GM04504 (cell line): ENCODE measurements around the gene PREX1.

Experiments
- DNase-seq: peaks from one replicate; pipeline ENCODE4 v3.0.0-alpha.2; 2012; ENCODE audit warnings: low read depth

The PREX1 gene

DNA sequence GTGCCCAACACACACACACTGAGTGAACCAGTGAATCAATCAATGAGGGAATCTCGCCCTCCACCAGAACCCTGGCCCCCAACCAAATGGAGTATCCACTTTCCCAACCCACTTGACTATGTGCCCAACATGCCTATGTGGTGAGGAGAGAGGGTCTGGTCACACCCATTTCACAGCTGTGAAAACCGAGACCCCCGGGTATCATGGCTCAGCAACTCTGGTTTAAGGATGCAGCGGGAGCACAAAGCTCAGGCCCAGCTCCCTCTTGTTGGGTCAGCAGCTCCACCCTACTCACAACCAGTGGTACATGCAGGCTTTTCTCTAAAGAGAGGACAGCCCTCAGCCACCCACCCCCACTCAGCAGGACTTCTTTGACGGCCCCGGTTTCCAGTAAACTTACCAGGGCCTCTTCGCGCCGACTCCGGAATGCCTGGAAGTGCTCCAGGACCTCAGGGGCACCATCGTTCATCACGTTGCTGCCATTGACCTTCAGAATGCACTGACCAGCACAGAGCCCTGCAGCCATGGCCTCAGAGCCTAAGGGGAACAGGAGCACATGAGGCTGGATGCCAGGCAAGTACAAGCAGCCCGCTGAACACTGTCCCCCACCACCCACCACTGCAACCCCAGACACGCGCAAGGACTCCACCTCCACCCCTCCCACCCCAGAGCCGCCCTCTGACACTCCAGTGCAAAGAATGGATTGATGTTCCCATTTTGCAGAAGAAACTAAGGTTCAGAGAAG, 174.7 kb downstream of the PREX1 start:
- no peak for DNase-seq

GRCh38 chr20:48651960-48652359, 175.8 kb downstream of the PREX1 start:
- DNase-seq: no peak

DNA sequence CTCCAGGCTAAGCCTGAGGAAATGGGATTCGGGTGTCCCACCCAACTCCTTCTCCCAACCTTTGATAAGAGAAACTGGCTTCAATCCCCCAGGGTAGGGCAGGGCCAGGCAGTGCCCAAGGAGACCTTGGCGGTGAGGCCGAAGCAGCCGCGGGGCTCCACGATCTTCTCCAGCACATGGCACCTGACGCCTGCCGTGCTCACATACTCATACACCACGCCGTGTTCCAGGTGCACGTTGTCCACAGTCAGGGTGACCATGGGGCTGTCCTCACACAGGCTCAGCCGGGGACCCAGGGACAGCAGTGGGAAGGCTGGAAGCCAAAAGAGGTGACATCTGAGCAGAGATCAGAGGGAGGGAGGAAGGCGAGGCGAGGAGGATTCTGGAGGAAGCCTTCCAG, 176.5 kb downstream of the PREX1 start:
- no peak for DNase-seq

- DNase-seq: no peak
Observed at GRCh38 chr20:48649868-48650267, 177.9 kb downstream of the PREX1 start.

DNA sequence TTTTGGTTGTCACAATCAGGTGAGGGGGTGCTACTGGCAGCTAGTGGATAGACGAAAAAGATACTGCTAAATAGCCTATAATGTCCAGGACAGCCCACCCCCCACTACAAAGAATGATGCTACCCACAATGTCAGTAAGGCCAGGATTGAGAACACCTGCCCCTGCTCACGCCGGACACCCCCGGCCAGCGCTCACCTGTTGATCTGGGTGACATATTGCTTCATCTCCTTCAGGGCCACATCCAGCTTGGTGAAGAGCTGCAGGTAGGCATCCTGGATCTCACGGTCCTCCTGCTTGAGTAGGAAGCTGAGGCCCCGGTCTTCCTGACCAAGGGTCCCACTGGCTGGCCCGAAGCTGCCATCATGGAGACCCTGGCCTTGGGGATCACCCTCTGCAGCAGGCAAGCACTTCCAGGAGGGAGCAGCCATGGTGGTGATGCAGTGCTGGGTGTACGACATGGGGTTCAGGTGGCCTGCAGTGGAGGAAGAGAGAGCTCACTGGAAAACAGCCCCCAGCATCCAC, 178.6 kb downstream of the PREX1 start:
- DNase-seq: no peak

DNA sequence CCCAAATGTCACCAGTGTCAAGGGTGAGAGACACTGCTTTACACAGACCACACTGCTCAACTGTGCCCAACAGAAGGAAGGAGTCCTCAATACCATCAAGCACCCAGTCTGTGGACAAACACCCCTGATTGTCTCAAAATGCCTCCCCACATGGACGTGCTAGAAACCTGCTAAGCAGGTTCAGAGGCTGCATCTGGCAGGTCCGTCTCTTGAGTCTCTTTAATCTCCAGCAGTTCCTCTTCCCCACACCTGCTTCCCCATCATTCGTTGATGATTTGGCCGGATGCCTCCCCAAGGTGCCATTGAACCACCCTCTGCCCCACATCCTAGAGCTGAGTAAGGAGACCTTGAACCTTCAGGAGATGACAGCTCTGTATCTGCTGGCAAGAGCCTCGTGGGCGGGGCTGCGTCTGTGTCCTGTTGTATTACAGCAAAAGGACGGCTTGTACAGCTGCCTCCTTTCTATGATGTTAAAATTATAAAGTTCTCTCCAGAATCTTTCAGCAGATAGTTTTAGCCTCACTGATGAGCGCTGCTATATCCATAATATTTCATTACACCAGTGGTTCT, 179.2 kb downstream of the PREX1 start:
- no peak for DNase-seq

DNA sequence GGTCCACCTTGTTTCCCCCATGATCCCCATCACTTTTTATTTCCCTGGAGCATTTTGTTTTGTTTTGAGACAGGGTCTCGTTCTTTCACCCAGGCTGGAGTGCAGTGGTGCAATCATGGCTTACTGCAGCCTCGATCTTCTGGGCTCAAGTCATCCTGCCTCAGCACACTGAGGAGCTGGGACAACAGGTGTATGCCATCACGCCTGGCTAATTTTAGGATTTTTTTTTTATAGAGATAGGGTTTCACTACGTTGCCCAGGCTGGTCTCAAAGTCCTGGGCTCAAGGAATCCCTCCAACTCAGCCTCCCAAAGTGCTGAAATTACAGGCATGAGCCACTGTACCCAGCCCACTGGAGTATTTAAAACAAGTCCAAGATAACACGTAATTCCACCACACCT, 179.9 kb downstream of the PREX1 start:
- DNase-seq: no peak

GRCh38 chr20:48645666-48646065, 182.1 kb downstream of the PREX1 start:
- DNase-seq: no peak

DNA sequence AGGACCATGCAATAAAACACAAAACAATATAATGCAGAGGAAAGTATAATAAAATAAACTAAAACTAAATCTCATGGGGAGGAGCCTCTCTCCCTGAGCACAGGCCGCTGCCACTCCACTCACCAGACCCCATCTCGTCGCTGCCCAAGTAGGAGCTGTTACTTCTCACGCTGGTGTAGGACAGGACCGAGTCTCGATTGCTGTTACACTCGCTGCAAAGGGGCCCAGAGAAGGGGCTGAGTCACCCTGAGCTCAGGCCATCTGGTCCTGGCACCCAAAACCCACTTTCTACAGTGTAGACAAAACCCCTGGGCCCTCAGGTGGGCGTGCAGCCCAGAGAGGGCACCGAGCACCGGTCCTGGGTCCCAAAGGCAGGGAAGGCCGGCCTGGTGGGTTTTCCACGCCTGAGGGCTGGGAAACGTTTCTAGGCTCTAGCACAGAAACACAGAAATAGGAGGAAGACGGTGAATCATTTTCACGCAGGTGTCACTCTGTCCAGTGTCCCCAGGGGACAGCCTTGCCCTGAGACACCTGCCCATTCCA, 183.4 kb downstream of the PREX1 start:
- no peak for DNase-seq

GRCh38 chr20:48642105-48642880, 185.5 kb downstream of the PREX1 start:
- no peak for DNase-seq

- DNase-seq: no peak
Observed at GRCh38 chr20:48640871-48641270, 186.9 kb downstream of the PREX1 start.

DNA sequence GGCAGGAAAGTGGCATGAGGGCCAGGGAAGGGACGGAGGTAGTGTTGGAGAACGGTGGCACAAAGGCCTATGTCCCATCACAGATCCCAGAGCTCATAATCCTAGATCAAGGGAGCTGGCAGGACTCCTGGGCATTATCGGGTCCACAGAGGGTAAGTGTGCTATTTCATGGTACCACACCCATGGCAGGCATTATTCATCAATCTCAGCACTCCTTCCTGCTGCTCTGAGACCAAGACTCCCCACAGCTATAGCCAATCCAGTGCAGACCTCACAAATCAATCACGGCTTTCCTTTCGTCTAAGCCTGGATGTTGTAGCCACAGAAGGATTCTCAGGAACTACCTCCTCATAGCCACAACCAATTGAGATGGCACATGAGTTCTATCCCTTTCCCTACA, 187.9 kb downstream of the PREX1 start:
- no peak for DNase-seq

GRCh38 chr20:48638546-48638945, 189.3 kb downstream of the PREX1 start:
- DNase-seq: peak; percentile 17

- no peak for DNase-seq
Observed at GRCh38 chr20:48637461-48637860, 190.3 kb downstream of the PREX1 start.

DNA sequence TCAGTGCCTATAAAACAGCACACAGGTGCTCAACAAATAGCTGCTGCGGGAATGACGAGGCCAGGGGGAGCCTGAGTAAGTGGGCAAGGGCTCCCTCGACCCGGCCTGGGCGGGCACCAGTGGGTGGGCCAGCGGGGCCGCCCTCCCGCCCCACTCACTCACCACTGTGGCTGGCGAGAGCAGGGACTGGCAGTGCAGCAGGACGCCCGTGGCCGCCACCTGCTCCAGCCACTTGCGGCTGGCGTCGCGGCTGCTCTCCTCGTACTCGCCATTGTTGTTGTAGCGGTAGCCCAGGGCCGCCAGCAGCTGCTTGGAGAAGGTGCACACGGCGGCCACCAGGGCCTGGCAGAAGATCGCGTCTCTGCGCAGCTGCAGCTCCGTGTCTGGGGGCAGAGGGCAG, 191.5 kb downstream of the PREX1 start:
- DNase-seq: no peak

- no peak for DNase-seq
Observed at GRCh38 chr20:48635791-48636267, 192.0 kb downstream of the PREX1 start.

DNA sequence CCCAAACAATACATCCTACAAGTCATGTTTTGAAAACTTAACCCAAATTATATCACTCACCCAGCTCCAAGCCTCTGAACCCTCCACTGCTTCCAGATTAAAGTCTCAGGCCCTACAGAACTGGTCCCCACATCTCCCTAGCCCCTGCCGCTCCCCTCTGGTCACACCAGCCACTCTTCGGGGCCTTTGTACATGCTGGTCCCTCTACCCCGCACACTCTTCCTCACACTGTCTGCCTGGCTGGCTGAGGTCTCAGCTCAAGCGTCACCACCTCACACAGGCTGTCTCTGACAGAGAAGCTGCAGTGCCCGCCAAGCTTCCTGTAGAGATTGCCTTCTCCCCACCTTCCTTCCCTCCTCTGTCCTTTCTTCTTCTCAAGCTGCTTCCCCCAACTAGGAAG, 192.4 kb downstream of the PREX1 start:
- DNase-seq: no peak

GRCh38 chr20:48634641-48635040, 193.2 kb downstream of the PREX1 start:
- DNase-seq: no peak

GRCh38 chr20:48633620-48634257, 194.1 kb downstream of the PREX1 start:
- no peak for DNase-seq

DNA sequence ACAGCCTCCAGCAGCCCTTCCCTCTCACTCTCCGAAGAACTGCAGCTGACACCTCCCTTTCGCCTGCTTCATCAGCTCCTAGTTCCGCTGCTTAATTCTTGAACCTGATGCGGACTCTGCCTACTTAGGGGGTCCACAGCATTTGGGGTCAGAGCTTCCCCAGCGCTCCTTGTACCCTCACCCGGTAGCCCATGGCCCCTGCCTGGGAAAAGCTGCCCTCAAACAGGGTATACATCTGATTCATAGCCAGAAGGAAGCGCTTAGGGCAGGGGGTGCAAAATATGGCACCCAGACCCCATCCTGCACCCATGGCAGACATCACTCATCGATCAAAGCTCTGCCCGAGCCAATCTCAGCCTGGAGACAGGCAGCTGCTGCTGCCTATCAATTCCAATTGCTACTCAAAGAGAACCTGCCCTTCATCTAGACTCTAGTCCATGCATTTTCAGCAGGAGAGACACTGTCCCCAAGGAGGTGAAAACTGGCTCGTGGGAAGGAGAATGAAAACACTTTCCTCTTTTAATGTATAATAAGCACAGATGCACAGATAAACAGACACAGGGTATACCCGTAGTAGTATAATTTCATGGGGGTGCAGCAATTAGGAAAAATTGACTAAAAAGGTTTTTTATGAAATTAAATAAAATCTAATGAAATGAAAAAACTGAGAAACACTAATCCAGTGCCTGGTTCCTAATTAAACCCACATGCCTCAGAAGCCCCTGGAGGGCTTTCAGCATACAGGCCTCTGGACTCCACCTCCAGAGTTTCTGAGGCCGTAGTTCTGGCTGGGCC, 194.8 kb downstream of the PREX1 start:
- DNase-seq: no peak
